Activated CD8-positive, alpha-beta memory T cell treated with anti-CD3 and anti-CD28 coated beads, Interleukin-2, amount 10 ng/mL, durations not matched to agents 7 days and 5 days (primary cell): ENCODE data around the gene SLC20A1. TPM values are rescaled to one million over a fixed set of nuclear protein-coding genes. Genes with fewer than 3 reads are reported as not detected.
"Not testable (repeated sequence)": the region's sequence is repeated elsewhere in the genome, so short reads cannot be mapped to it uniquely, and the experiment has no call there.

ENCODE experiments used
- ATAC-seq: fragments of 150-1000 bp; cut with Tn5 transposase; one replicate; pipeline ENCODE4 v1.10.0; 2021; ENCODE audit warnings: moderate library complexity
- CTCF ChIA-PET: fragments of 350-600 bp; sonication (Branson Sonifier 250); formaldehyde crosslinking; loops from one replicate; lab custom pipeline; 2021; ENCODE audit warnings: antibody characterized with exemption; lab: Charles Lee
- DNase-seq: peaks from one replicate; pipeline ENCODE4 v3.0.0-alpha.2; 2020
- H3K27ac Mint-ChIP-seq: one replicate; pipeline ENCODE4 v1.8.0; 2021; ENCODE audit warnings: mild to moderate bottlenecking, mixed read lengths
- H3K27me3 Mint-ChIP-seq: one replicate; pipeline ENCODE4 v1.8.0; 2021; ENCODE audit warnings: mixed read lengths
- H3K36me3 Mint-ChIP-seq: one replicate; pipeline ENCODE4 v1.8.0; 2021; ENCODE audit warnings: mild to moderate bottlenecking, mixed read lengths
- H3K4me1 Mint-ChIP-seq: one replicate; pipeline ENCODE4 v1.8.0; 2021; ENCODE audit warnings: mixed read lengths
- H3K4me3 Mint-ChIP-seq: one replicate; pipeline ENCODE4 v1.8.0; 2021; ENCODE audit warnings: mild to moderate bottlenecking, moderate library complexity, mixed read lengths
- H3K9me3 Mint-ChIP-seq: one replicate; pipeline ENCODE4 v1.8.0; 2022; ENCODE audit warnings: low read depth, mixed read lengths
- total RNA-seq, 2 experiments: library from RNA; stranded (reverse); gene quantifications; one replicate each; pipeline ENCODE4 v1.2.3, GENCODE V29; 2021

The SLC20A1 gene, protein sequence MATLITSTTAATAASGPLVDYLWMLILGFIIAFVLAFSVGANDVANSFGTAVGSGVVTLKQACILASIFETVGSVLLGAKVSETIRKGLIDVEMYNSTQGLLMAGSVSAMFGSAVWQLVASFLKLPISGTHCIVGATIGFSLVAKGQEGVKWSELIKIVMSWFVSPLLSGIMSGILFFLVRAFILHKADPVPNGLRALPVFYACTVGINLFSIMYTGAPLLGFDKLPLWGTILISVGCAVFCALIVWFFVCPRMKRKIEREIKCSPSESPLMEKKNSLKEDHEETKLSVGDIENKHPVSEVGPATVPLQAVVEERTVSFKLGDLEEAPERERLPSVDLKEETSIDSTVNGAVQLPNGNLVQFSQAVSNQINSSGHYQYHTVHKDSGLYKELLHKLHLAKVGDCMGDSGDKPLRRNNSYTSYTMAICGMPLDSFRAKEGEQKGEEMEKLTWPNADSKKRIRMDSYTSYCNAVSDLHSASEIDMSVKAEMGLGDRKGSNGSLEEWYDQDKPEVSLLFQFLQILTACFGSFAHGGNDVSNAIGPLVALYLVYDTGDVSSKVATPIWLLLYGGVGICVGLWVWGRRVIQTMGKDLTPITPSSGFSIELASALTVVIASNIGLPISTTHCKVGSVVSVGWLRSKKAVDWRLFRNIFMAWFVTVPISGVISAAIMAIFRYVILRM
- 100 to 1,000 TPM; 134 to 146 TPM for total RNA-seq

DNA sequence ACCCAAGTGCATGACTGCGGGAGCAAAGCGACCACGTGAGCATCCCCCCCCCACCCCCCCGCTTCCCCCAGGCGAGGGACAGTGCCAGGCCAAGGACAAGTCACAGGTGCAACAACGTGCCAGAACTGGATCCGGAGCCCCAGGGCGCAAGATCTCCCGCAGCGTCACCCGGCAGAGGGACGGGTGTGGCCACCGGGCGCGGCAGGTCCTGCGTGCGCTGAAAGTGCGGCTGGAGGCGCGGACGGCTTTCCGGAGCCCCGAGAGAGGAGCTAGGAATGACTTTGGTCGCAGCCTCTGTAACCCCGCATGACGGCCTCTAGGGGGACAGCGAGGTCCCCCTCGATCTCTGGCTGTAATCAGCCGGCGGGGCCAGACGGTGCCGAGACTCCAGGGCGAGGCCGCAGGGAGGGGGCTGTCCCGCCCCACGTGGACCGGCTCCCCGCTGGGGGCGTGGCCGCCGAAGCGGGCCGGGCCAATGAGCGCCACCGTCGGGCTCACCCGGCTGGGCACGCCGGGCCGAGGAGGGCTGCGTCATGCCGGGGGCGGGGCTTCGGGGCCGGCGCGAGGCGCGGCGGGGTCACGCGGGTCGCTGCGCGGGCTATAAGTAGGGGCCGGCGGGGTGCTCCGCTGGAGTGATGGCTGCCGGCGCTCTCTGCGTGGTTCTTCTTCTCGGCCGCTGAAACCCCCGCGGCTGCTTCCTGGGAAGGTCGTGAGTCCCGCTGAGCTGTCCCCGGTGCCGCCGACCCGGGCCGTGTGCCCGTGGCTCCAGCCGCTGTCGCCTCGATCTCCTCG, at the start of gene SLC20A1:
SLC20A1 (plus strand) TSS at position 630 of the 792 bp plus-strand sequence. CDS start 890 bp downstream, outside the sequence.
- Mint-ChIP-seq H3K27me3 (no peaks in the 10 kb centered on the region), H3K36me3 (peaks cover 36% of the 10 kb centered on the region), H3K27ac (peak within 1 kb of the TSS; percentile 84), H3K4me1 (peaks cover 62% of the 10 kb centered on the region), H3K9me3 (no peaks in the 10 kb centered on the region), H3K4me3 (peak within 1 kb of the TSS; percentile 96)
- DNase-seq (peak; percentile 98), ATAC-seq (peak; percentile 92)
- CTCF ChIA-PET: interaction anchor here (0.8 to 5.4 kb wide), 15 partner anchors 10 to 296 kb away, joined by 3 to 143 read pairs (median 6); no protein-coding TSS in a partner anchor

GRCh38 chr2:112597537-112598322, 48.0 kb upstream of the SLC20A1 start:
- no peak overlapping the region for H3K27ac Mint-ChIP-seq
- no peaks in the 10 kb centered on the region for H3K36me3 Mint-ChIP-seq
- no peak for DNase-seq
- ATAC-seq: no peak
- no peaks in the 10 kb centered on the region for H3K27me3 Mint-ChIP-seq
- no peaks in the 10 kb centered on the region for H3K9me3 Mint-ChIP-seq
- H3K4me1 Mint-ChIP-seq: peaks cover 6% of the 10 kb centered on the region
- no peak overlapping the region for H3K4me3 Mint-ChIP-seq
- CTCF ChIA-PET: interaction anchor here (1.6 to 7.2 kb wide), 3 partner anchors 69 to 129 kb away, joined by 6 to 55 read pairs (median 34); no protein-coding TSS in a partner anchor

GRCh38 chr2:112600634-112601033, 45.1 kb upstream of the SLC20A1 start:
- Mint-ChIP-seq H3K4me1 (peaks cover 6% of the 10 kb centered on the region), H3K9me3 (no peaks in the 10 kb centered on the region), H3K27ac (no peak overlapping the region), H3K4me3 (no peak overlapping the region), H3K36me3 (no peaks in the 10 kb centered on the region), H3K27me3 (no peaks in the 10 kb centered on the region)
- CTCF ChIA-PET: interaction anchor here (0.6 to 9.2 kb wide), 36 partner anchors 8 to 347 kb away, joined by 3 to 155 read pairs (median 4); partner anchors contain the start of genes CHCHD5 and NT5DC4
- ATAC-seq (no peak), DNase-seq (no peak)

- Mint-ChIP-seq H3K36me3 (no peaks in the 10 kb centered on the region), H3K27ac (no peak overlapping the region), H3K9me3 (no peaks in the 10 kb centered on the region), H3K27me3 (no peaks in the 10 kb centered on the region), H3K4me3 (no peak overlapping the region), H3K4me1 (peaks cover 6% of the 10 kb centered on the region)
- CTCF ChIA-PET: interaction anchor here (1.1 to 9.2 kb wide), 7 partner anchors 9 to 148 kb away, joined by 3 to 155 read pairs (median 18); partner anchors contain the start of gene NT5DC4
- no peak for ATAC-seq
- no peak for DNase-seq
These were observed 44.0 kb upstream of the SLC20A1 start for GRCh38 chr2:112601754-112602153.

DNA sequence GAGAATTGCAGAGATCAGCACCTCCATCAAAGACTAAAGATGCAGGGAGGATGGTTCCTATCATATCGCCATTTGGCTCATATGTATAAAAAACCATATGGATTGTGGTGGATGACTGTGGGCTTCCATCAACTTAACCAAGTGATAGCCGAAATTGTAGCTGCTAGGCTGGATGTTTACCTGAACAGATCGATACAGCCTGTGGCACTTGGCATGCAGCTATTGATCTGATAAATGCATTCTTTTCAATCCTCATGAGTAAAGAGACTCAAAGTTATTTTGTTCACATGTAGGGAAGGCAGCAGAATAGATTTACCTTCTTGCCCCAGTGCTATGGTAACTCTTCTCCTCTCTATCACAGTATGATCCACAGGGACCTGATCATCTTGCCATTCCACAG, 42.8 kb upstream of the SLC20A1 start:
- CTCF ChIA-PET: interaction anchor here (0.9 to 9.2 kb wide), 7 partner anchors 9 to 481 kb away, joined by 3 to 155 read pairs (median 4); partner anchors contain the start of gene NT5DC4
- ATAC-seq: no peak
- no peak for DNase-seq
- Mint-ChIP-seq H3K27me3 (no peaks in the 10 kb centered on the region), H3K4me1 (peaks cover 6% of the 10 kb centered on the region), H3K4me3 (no peak overlapping the region), H3K9me3 (no peaks in the 10 kb centered on the region), H3K36me3 (no peaks in the 10 kb centered on the region), H3K27ac (no peak overlapping the region)

DNA sequence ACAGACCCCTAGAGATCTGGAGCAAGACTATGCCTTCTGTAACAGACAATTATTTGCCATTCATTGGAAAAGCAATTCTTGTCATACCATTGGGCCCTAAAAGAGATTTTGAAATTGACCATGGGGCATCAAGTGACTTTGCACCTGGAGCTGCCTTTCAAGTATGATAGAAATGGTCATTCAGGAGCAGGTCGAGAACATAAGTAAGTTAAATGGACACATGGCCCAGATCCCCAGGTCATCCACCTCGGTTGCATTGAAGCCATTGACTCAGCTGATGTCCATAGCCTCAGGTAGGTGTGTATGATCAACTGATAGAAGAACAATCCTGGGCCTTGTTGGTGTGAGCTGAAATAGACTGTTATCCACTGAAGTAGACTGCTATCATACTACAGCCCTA, 42.0 kb upstream of the SLC20A1 start:
- CTCF ChIA-PET: interaction anchor here (0.9 to 9.2 kb wide), 12 partner anchors 10 to 482 kb away, joined by 3 to 155 read pairs (median 4); partner anchors contain the start of gene NT5DC4
- no peak for DNase-seq
- Mint-ChIP-seq H3K4me3 (no peak overlapping the region), H3K9me3 (no peaks in the 10 kb centered on the region), H3K27ac (no peak overlapping the region), H3K36me3 (no peaks in the 10 kb centered on the region), H3K4me1 (peaks cover 8% of the 10 kb centered on the region), H3K27me3 (no peaks in the 10 kb centered on the region)
- no peak for ATAC-seq

DNA sequence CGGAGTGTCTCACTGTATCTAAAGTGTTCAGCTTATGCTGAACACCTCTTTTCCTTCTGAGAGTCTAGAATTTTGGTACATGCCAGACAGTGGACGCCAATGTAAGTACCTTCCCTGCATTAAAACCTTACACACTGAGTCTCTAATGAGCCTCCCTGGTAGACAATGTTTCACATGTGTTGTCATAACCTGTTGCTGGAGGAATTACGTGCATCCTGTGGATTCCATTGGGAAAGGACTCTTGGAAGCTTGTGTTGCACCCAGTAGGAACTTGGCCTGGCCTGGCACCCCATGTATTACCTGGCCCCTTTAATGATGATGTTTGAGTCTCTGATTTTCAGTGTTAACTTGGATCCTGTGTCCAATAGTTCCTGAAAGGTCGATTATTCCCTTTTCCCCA, 40.8 kb upstream of the SLC20A1 start:
- DNase-seq: no peak
- no peak overlapping the region for H3K4me3 Mint-ChIP-seq
- CTCF ChIA-PET: interaction anchor here (1.0 to 9.2 kb wide), 7 partner anchors 11 to 337 kb away, joined by 3 to 155 read pairs (median 5); partner anchors contain the start of gene NT5DC4
- H3K36me3 Mint-ChIP-seq: peaks cover 1% of the 10 kb centered on the region
- H3K27me3 Mint-ChIP-seq: peaks cover 5% of the 10 kb centered on the region
- no peak for ATAC-seq
- H3K9me3 Mint-ChIP-seq: peaks cover 2% of the 10 kb centered on the region
- peaks cover 6% of the 10 kb centered on the region for H3K4me1 Mint-ChIP-seq
- H3K27ac Mint-ChIP-seq: no peak overlapping the region

DNA sequence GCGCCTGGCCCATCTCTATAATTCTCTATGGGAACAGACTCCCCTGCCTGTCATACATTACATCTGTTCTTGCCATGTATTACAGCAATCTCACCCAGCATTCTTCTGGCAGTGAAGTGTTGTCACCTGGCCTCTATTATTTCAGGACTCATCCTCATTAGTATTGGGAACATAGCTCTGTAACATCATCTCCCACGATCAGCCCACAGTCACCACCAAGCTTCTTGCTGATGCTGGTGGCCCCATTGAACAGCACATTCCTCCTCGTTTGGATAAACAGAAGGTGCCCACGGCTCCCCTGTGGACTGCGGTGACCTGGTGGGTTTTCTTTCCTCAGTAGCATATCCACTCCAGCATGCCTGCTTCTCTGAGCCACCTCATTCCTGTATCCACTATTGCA, 39.8 kb upstream of the SLC20A1 start:
- Mint-ChIP-seq H3K4me3 (no peak overlapping the region), H3K27ac (no peak overlapping the region), H3K27me3 (peaks cover 13% of the 10 kb centered on the region), H3K4me1 (peaks cover 3% of the 10 kb centered on the region), H3K9me3 (peaks cover 2% of the 10 kb centered on the region), H3K36me3 (peaks cover 1% of the 10 kb centered on the region)
- ATAC-seq: no peak
- CTCF ChIA-PET: interaction anchor here (1.9 to 9.2 kb wide), 3 partner anchors 21 to 120 kb away, joined by 4 to 155 read pairs (median 7); partner anchors contain the start of gene NT5DC4
- no peak for DNase-seq

DNA sequence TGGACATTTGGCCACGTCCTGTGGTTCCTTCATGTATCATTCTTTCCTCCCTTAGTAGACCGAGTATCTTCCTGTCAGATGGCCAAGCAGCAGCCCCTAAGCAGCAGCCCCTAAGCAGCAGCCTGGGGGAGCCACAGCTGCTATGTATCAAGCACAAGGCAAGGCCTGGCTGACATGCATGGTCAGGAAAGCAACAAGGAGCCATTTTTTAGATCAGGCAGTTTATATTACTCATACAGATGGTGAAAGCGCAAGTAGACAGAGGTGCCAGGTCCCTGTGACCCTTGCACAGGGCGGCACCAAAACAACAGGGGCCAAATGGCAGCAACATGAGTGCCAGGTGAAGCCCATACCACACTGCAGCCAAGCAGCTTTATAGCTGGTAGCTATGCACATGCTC, 39.2 kb upstream of the SLC20A1 start:
- ATAC-seq (no peak), DNase-seq (no peak)
- H3K36me3 Mint-ChIP-seq: peaks cover 1% of the 10 kb centered on the region
- no peak overlapping the region for H3K27ac Mint-ChIP-seq
- H3K9me3 Mint-ChIP-seq: peaks cover 2% of the 10 kb centered on the region
- H3K4me3 Mint-ChIP-seq: no peak overlapping the region
- peaks cover 2% of the 10 kb centered on the region for H3K4me1 Mint-ChIP-seq
- CTCF ChIA-PET: interaction anchor here (2.5 to 9.2 kb wide), 2 partner anchors 21 to 120 kb away, joined by 7 to 155 read pairs; partner anchors contain the start of gene NT5DC4
- H3K27me3 Mint-ChIP-seq: peaks cover 19% of the 10 kb centered on the region

DNA sequence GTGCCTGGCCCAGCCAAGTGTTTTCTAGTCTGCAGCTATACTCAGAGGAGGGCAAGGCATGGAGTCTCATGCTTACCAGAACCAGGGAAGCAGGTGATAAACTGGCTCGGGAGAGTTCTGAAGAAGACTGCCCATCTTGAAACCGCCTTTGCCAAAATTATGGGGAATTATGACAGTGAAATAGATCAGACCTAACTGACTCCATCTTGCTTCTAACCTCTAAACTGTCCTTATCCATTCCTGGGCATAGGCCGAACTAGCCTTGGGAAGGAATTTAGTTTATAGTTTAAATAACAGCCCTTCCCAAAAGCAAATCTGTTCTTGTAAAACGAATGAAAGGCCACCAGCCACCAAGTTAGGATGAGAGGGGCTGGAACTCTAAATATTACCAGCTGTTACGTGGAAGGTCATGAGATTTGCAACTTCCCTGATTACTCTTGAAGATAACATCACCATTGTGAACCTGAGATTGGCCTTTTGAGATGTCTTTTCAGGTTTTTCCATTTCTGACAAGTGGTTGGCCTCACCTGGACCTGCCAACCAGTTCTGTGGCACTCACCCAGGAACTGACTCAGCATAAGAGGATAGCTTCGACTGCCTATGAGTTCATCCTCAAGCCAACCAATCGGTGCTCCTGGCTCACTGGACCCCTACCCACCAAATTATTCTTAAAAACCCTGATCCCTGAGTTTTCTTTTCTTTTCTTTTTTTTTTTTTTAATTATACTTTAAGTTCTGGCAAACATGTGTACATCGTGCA, 37.9 kb upstream of the SLC20A1 start:
- H3K27me3 Mint-ChIP-seq: peaks cover 29% of the 10 kb centered on the region
- CTCF ChIA-PET: interaction anchor here (1.1 to 9.2 kb wide), 2 partner anchors 8 to 118 kb away, joined by 3 to 155 read pairs; partner anchors contain the start of gene NT5DC4

GRCh38 chr2:112609320-112609719, 36.4 kb upstream of the SLC20A1 start:
- not testable (repeated sequence) for ATAC-seq, DNase-seq, H3K4me1 Mint-ChIP-seq, H3K36me3 Mint-ChIP-seq, H3K27ac Mint-ChIP-seq, H3K9me3 Mint-ChIP-seq, H3K4me3 Mint-ChIP-seq
- CTCF ChIA-PET: interaction anchor here (1.1 kb wide), 1 partner anchor 9 kb away, joined by 3 read pairs; no protein-coding TSS in a partner anchor
- H3K27me3 Mint-ChIP-seq: peaks cover 41% of the 10 kb centered on the region

More for the DNA sequence above, 37.9 kb upstream of the SLC20A1 start:
- ATAC-seq: no peak
- Mint-ChIP-seq H3K9me3 (peaks cover 2% of the 10 kb centered on the region), H3K4me3 (no peak overlapping the region), H3K36me3 (peaks cover 1% of the 10 kb centered on the region), H3K27ac (no peak overlapping the region), H3K4me1 (peaks cover 2% of the 10 kb centered on the region)
- DNase-seq: no peak
